Fibroblast of the aortic adventitia (primary cell): ENCODE measurements around the gene NCKAP5. TPM values are rescaled to one million over a fixed set of nuclear protein-coding genes. Genes with fewer than 3 reads are reported as not detected.

Experiments
- DNase-seq: peaks from one replicate; pipeline ENCODE4 v3.0.0-alpha.2; 2010; ENCODE audit warnings: low read depth
- H3K4me3 ChIP-seq: 2 replicates; pipeline ENCODE4 v1.5.1; 2011; ENCODE audit warnings: low read depth, mild to moderate bottlenecking, control low read depth, low read length, moderate library complexity
- CTCF ChIP-seq: IDR thresholded peaks from 2 replicates; pipeline ENCODE4 v1.5.1; 2011; ENCODE audit warnings: mild to moderate bottlenecking, low read length, control low read depth, inconsistent platforms; ENCODE audit not compliant: insufficient read depth
- total RNA-seq: library from RNA; depleted of rRNA; stranded (reverse); fragments of >200 nt; gene quantifications from 2 replicates; pipeline ENCODE4 v1.2.3, GENCODE V29; 2012; ENCODE audit warnings: low replicate concordance

Gene NCKAP5
- total RNA-seq, 1 donor, result 4.4 TPM

- no peak overlapping the region for H3K4me3 ChIP-seq
- TF ChIP-seq CTCF, result no peak
- DNase-seq, result no peak
Observed at GRCh38 chr2:132741754-132742153, 826.5 kb downstream of the NCKAP5 start.

GRCh38 chr2:132740081-132740720 lies 828.1 kb downstream of the NCKAP5 start:
- TF ChIP-seq CTCF, result no peak
- DNase-seq, result no peak
- H3K4me3 ChIP-seq, result no peak overlapping the region

- DNase-seq, result no peak
- H3K4me3 ChIP-seq, result no peak overlapping the region
- no peak for TF ChIP-seq CTCF
Observed at GRCh38 chr2:132738223-132738622, 830.0 kb downstream of the NCKAP5 start.

- no peak for TF ChIP-seq CTCF
- H3K4me3 ChIP-seq, result no peak overlapping the region
- no peak for DNase-seq
Observed at GRCh38 chr2:132736059-132736458, 832.2 kb downstream of the NCKAP5 start.

GRCh38 chr2:132734961-132735360 lies 833.3 kb downstream of the NCKAP5 start:
- no peak for TF ChIP-seq CTCF
- no peak for DNase-seq
- H3K4me3 ChIP-seq, result no peak overlapping the region

GRCh38 chr2:132733094-132733493 lies 835.2 kb downstream of the NCKAP5 start:
- no peak overlapping the region for H3K4me3 ChIP-seq
- TF ChIP-seq CTCF, result no peak
- no peak for DNase-seq

- H3K4me3 ChIP-seq, result no peak overlapping the region
- TF ChIP-seq CTCF, result no peak
- no peak for DNase-seq
Observed at GRCh38 chr2:132732694-132733093, 835.6 kb downstream of the NCKAP5 start.
